DLD1 (cell line): Measurements from ENCODE around the gene CDRT15.
"Not testable (repeated sequence)": the region's sequence is repeated elsewhere in the genome, so short reads cannot be mapped to it uniquely, and the experiment has no call there.

ENCODE experiments used
- in situ Hi-C: cut with HindIII; loops from 2 replicates; pipeline ENCODE4 v1.10.0; 2017; ENCODE audit warnings: low sequenced_read_pairs

The CDRT15 gene

DNA sequence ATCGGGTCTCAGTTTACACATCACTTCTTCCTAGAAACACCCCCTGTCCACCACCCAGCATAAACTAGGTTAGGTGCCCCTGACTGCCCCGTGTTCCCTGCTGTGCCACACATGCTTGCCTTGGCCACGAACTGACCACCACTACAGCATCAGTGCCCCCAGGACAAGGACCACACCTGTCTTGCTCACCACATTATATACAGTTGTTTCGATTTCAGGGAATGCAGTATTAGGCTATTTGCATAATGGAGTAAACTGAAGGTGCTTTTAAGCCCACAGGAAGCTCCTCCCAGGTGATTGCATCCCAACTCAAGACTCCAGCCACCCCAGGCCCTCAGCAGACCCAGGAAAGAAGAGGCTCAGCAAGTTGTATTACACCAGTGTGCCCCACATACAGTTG is 50.2 kb downstream of the CDRT15 start:
- in situ Hi-C loops = not testable (repeated sequence)
